Right ventricle myocardium inferior (tissue), 1 donor: ENCODE measurements around the gene PURA. TPM values are rescaled to one million over a fixed set of nuclear protein-coding genes. Genes with fewer than 3 reads are reported as not detected.

Experiments
- ATAC-seq: fragments of 200-7000 bp; cut with Tn5 transposase; one replicate; pipeline ENCODE4 v1.9.1; 2020; ENCODE audit warnings: mild to moderate bottlenecking, moderate library complexity
- DNase-seq: peaks from one replicate; pipeline ENCODE4 v3.0.0; 2021; ENCODE audit errors: missing footprints
- intact Hi-C: fragments of 100-400 bp; cut with DNase I; formaldehyde crosslinking; loops from one replicate; pipeline ENCODE4 v1.11.0; 2022
- long read RNA-seq: library from polyadenylated mRNA; unstranded; transcript quantifications from one replicate; pipeline ENCODE4 v2.0.0, GENCODE V29; 2021
- total RNA-seq: library from RNA; stranded (reverse); fragmentation: NEBNext Ultra II Directional; extraction: Animal tissue kit (Norgen Biotek cat#: 25700); gene quantifications from one replicate; pipeline ENCODE4 v1.2.1, GENCODE V29; 2021
- donor health status: DM: no; HTN: yes; CAD: no; lungs with severe emphysema.

The PURA gene
- total RNA-seq: 22.2 TPM
- long read RNA-seq, full-length matches to known transcripts: 3 of 14 reads
- long read RNA-seq, partial matches to known transcripts: 0 of 14 reads
- long read RNA-seq, other reads (novel, unspliced or antisense): 11 of 14 reads

- DNase-seq (peak; percentile 98), ATAC-seq (peak; percentile 95)
- intact Hi-C loops: loop anchor here (1.0 kb wide), 1 partner anchor 32 kb away; no protein-coding TSS in a partner anchor
These were observed at the start of gene PURA for GRCh38 chr5:140113699-140114263. PURA (plus strand) TSS chr5:140114109; CDS start chr5:140114182, 73 bp downstream.

- ATAC-seq: no peak
These were observed 41.1 kb upstream of the PURA start for GRCh38 chr5:140072812-140073211.

GRCh38 chr5:140073296-140073695 lies 40.6 kb upstream of the PURA start:
- DNase-seq: no peak
- no peak for ATAC-seq
- intact Hi-C loops: loop anchor here (1.0 to 2.0 kb wide), 2 partner anchors 72 to 84 kb away; no protein-coding TSS in a partner anchor

More at GRCh38 chr5:140072812-140073211, 41.1 kb upstream of the PURA start:
- DNase-seq: peak; percentile 51
- intact Hi-C loops: loop anchor here (1.0 to 2.0 kb wide), 2 partner anchors 72 to 84 kb away; no protein-coding TSS in a partner anchor

GRCh38 chr5:140075371-140075770 lies 38.5 kb upstream of the PURA start:
- no peak for DNase-seq
- intact Hi-C loops: no loop called here
- no peak for ATAC-seq

- intact Hi-C loops: no loop called here
- no peak for ATAC-seq
- no peak for DNase-seq
These were observed 37.8 kb upstream of the PURA start for GRCh38 chr5:140076142-140076541.

GRCh38 chr5:140076788-140077187 lies 37.1 kb upstream of the PURA start:
- ATAC-seq (no peak), DNase-seq (no peak)
- intact Hi-C loops: no loop called here

- no peak for ATAC-seq
- intact Hi-C loops: no loop called here
- DNase-seq: no peak
These were observed 30.8 kb upstream of the PURA start for GRCh38 chr5:140083120-140083519.

GRCh38 chr5:140083650-140084049 lies 30.3 kb upstream of the PURA start:
- intact Hi-C loops: no loop called here
- DNase-seq (no peak), ATAC-seq (no peak)

- DNase-seq: peak; percentile 32
- intact Hi-C loops: no loop called here
- ATAC-seq: peak; percentile 81
These were observed 29.4 kb upstream of the PURA start for GRCh38 chr5:140084541-140084940.

- no peak for ATAC-seq
These were observed 23.7 kb upstream of the PURA start for GRCh38 chr5:140090251-140090650.

GRCh38 chr5:140093179-140093578 lies 20.7 kb upstream of the PURA start:
- intact Hi-C loops: no loop called here
- DNase-seq: no peak
- ATAC-seq: no peak

More at GRCh38 chr5:140090251-140090650, 23.7 kb upstream of the PURA start:
- DNase-seq: no peak
- intact Hi-C loops: no loop called here

GRCh38 chr5:140093866-140094265 lies 20.0 kb upstream of the PURA start:
- intact Hi-C loops: no loop called here
- ATAC-seq (no peak), DNase-seq (no peak)

- DNase-seq: no peak
- intact Hi-C loops: no loop called here
- ATAC-seq: no peak
These were observed 19.0 kb upstream of the PURA start for GRCh38 chr5:140094889-140095288.

- DNase-seq (no peak), ATAC-seq (no peak)
- intact Hi-C loops: no loop called here
These were observed 12.7 kb upstream of the PURA start for GRCh38 chr5:140101179-140101578.

GRCh38 chr5:140103154-140103553 lies 10.8 kb upstream of the PURA start:
- DNase-seq: no peak
- intact Hi-C loops: no loop called here
- ATAC-seq: no peak

- ATAC-seq: no peak
- DNase-seq: no peak
- intact Hi-C loops: no loop called here
These were observed 9.8 kb upstream of the PURA start for GRCh38 chr5:140104100-140104499.

GRCh38 chr5:140106101-140106500 lies 7.8 kb upstream of the PURA start:
- no peak for DNase-seq
- intact Hi-C loops: no loop called here
- ATAC-seq: no peak

- no peak for DNase-seq
- intact Hi-C loops: no loop called here
- ATAC-seq: peak; percentile 17
These were observed 7.1 kb upstream of the PURA start for GRCh38 chr5:140106805-140107311.

- intact Hi-C loops: loop anchor here (2.0 kb wide), 1 partner anchor 35 kb away; no protein-coding TSS in a partner anchor
These were observed 6.4 kb upstream of the PURA start for GRCh38 chr5:140107312-140108092.

More at GRCh38 chr5:140107312-140108092, 6.4 kb upstream of the PURA start:
- ATAC-seq (peak; percentile 98), DNase-seq (peak; percentile 97)
